DMS53 treated with DMSO at 0.1 percent for 48 hours (cell line): Measurements from ENCODE around the gene LUZP2.

ENCODE experiments used
- DNase-seq: peaks from one replicate; lab custom pipeline; 2025; ENCODE audit not compliant: unreplicated experiment; lab: John Stamatoyannopoulos, UW

The LUZP2 gene

DNA sequence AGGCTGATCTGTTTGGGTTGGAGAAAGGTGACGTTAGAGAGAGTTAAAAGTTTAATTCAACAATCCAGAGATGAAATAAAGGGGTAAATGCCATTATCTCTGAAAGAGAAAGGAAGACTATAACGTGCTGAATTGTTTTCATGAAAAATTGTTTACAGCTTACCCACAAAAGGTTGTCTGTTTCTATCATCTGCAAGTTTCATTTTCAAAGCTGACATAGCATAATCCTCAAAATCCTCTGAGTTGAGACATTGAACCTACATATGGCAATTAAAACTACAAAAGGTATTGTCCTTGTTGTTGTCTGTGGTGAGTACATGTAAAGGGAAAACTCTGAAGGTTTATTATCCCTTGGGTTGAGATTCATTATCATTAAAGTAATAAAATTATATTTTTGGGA, 569.9 kb downstream of the LUZP2 start:
- DNase-seq = no peak

DNA sequence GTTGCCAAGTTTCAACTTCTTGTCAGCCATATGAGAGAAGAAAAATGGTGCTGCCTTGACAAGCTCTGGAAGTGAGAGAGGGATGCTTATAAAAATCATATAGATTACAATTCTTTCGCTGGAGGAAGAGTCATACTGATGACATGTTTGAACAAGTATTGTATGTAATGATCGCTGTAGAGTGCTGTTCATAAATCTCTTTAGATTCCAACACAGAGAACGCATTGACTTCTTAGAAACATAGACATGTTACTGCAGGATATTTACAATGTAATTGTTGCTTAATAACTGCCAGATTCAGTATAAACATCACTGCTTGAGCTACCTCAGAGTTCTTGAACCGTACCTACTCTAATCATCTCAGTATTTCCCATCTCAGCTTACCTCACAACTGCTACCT, 571.6 kb downstream of the LUZP2 start:
- DNase-seq = no peak

DNA sequence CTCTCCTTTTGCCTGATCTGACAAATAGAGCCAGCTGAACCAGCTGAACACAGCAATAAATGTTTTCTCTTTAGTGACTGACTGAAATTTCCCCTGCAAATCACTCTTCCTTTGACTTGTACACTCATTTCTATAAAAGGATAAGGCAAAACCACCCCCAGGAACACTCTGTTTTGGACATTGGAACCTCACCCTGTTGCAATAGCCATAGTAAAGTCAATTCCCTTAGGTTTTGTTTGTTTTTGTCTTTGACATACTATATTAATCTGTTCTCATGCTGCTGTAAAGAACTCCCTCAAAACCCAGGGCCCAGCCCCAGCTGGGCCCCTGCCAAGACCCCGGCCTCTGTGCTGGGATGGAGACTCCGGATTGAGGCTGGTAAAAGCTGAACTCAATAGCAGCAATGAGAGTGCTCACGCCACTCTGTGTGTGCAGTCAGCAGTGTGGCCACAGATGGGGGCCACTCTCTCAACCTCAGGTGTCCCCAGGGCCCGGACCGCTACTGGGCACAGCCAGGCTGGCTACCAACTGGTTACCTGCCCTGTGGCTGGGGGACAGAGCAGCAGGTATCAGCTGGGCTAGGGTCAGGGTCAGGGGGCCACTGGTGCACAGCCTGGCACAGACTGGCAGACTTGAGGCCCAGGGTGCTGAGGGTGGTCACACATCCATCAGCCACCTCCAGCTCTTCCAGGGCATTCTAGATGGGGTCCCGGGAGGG, 597.4 kb downstream of the LUZP2 start:
- no peak for DNase-seq

DNA sequence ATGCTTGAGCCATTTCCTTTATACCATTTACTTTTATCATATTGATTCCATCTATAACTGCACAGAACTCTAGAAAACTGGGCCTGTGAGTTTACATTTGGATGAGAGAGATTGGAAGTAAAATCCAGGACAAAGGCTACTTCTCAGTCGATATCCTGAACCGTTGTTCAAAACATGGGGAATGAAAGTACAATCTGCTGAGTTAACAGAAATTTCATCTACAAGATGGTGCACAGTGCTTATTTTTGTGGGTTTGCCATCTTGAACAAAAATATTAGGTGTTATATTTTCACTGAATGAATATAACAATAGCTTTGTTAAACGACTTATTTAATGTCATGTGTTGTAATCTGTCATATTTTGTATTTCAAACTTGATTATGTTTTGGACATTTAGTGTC, 622.6 kb downstream of the LUZP2 start:
- DNase-seq = no peak
